ENCODE data around the gene ERMAP.

ERMAP gene

GRCh38 chr1:42876009-42876408 is 59.1 kb downstream of the ERMAP start:
- no peak for DNase-seq

GRCh38 chr1:42877380-42877779 is 60.5 kb downstream of the ERMAP start:
- DNase-seq, result no peak

GRCh38 chr1:42880384-42880783 is 63.5 kb downstream of the ERMAP start:
- DNase-seq, result no peak

GRCh38 chr1:42886046-42886739 is 69.3 kb downstream of the ERMAP start:
- no peak for DNase-seq

DNA sequence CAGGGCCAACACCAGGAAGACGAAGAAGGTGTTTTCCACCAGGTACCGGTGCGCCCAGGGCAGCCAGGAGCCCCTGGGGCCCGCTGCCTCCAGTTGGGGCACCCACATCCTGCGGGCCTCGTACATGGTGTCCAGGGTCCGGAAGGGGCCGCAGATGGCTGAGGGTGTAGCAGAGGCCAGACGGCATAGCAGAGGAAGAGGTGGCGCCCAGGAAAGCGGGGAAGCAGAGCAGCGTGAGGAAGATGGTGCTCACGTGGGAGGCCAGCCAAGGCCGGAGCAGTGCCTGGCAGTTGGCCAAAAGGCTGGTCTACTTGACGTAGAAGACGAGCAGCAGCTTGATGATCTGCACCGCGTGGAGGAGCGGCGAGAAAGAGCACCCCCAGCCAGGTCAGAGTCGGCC is 69.9 kb downstream of the ERMAP start:
- no peak for DNase-seq

GRCh38 chr1:42887366-42887765 is 70.4 kb downstream of the ERMAP start:
- no peak for DNase-seq

GRCh38 chr1:42888013-42888633 is 71.2 kb downstream of the ERMAP start:
- DNase-seq, result no peak

DNA sequence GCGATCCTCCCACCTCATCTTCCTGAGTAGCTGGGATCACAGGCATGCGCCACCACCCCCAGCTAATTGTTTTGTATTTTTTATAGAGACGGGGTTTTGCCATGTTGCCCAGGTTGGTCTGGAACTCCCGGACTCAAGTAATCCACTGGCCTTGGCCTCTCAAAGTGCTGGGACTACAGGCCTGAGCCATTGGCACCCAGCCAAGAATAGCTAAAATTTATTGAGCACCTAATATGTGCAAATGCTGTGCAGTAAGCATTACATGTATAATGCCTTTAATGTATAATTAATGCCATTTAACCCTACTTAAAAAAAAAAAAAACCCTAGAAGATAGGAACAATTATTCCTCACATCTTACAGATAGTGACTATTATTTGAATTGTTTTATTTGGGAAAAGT is 72.3 kb downstream of the ERMAP start:
- no peak for DNase-seq

DNA sequence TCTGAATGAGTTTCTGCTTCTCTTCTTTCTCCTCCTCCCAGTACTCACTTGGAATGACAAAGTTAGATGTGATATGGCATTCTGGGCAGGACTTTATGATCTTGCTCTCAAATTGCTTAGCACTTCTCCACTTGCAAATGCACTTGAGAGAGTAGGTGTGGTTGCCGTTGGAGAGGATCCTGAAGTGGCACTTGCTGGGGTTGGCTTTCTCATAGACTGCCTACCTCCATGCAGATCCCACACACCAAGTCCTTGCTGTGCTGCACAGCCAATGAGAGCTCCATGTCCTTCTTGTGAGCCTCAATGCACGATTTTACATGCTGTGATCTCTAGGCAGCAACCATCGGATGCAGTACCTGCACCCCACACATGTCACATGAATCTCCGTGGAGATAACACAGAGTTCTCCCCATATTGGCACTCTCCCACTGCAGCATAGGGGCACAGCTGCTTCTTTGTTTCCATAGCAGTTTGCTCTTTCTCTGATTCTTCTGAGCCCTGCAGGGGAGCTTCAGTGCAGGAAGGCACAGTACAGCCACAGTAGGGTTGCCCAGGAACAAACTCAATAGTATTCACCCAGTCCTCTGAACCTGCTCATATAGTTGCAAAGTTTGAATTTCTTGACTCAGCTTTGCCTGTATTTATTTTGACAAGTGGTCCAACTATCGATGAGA is 74.7 kb downstream of the ERMAP start:
- DNase-seq, result no peak

All from NCI-H1694 treated with DMSO at 0.1 percent for 48 hours (cell line).